Stimulated activated CD8-positive, alpha-beta memory T cell treated with anti-CD3 and anti-CD28 coated beads, Interleukin-12 subunit alpha, Interleukin-12 subunit beta, amount 100 ng/mL, for 24 hours (primary cell): ENCODE measurements around the gene ZNF282.

Source experiments
- DNase-seq: peaks from one replicate; pipeline ENCODE4 v3.0.0-alpha.2; 2020; ENCODE audit errors: extremely low read depth

ZNF282 gene

GRCh38 chr7:149195180-149196150, at the start of gene ZNF282:
Gene ZNF282 (plus strand): TSS chr7:149195546. CDS start chr7:149195590, 44 bp downstream.
- DNase-seq = peak; percentile 50

DNA sequence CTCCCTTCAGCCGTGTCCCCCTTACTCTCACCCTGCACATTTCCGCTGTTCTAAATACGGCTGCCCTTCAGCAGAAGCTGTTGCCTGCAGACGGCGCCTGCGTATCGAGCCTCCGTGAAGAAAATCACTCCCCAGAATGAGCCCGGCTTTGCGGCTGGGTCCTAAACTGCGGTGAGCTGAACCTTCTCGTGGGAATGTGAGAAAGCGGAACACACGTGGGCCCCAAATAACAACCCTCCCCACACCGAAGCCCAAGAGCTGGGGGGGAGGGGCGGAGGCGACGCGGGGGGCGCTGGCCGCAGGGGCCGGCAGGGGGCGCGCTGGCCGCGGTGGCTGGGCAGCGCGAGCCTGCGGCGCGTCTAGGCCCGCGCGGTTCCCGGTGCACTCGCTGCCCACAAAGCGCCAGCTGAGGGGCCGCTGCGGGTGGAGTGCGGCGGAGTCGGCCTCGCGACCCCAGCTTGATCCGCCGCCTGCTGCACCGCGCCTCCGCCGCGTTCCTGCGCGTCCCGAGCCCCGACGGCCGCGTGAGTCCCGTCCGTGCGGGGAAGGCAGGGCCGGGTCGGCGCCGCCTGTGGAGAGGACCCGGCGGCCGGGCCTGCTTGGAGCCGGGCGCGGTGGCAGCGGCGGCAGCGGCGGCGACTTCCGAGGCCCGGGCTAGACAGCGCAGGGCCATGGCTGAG, 48.1 kb upstream of the ZNF282 start, which contains the start of gene ZNF398:
TSS of gene ZNF398 (plus strand) at position 382 of the 680 bp plus-strand sequence. CDS start at position 672, 290 bp downstream.
- DNase-seq = peak; percentile 50

GRCh38 chr7:149147752-149148653, 47.3 kb upstream of the ZNF282 start:
- peak; percentile 27 for DNase-seq

DNA sequence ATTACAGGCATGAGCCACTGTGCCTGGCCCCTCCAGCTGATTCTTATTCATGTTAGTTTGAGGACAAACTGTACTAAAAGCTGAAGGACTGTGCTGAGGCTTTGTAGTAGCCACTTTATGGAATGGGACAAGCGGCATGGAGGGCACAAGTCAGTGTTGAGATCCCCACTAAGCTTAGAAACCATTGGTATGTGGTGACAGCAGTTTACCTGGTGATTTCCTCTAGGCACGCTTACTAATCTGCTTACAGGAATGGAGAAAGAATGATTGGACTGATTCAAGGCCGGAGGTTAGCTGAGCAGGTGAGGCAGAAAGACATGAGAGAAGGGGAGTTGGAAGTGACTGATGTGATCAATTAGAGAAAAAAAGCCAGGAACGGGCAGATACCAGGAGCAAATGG, 44.4 kb upstream of the ZNF282 start:
- DNase-seq = no peak

DNA sequence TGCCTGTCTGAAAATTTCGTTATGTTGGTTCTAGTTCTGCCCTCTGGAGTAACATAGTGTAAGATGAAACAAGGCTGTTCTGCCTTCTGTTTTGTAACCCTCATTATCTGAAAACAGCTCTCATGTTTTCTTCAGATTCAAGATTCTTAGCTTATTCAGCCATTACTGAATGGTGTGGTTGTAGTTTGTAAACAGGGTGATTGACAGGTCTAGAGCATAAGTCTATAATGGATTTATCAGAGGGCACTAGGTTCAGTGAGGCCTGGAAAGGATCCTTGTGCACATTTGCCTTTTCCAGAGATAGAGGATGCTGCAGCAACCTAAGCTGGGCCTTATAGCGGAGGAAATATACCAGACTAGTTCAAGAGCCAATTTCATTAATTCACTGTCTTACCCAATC, 42.0 kb upstream of the ZNF282 start:
- DNase-seq = no peak

- DNase-seq = no peak
Observed at GRCh38 chr7:149154056-149154455, 41.3 kb upstream of the ZNF282 start.

DNA sequence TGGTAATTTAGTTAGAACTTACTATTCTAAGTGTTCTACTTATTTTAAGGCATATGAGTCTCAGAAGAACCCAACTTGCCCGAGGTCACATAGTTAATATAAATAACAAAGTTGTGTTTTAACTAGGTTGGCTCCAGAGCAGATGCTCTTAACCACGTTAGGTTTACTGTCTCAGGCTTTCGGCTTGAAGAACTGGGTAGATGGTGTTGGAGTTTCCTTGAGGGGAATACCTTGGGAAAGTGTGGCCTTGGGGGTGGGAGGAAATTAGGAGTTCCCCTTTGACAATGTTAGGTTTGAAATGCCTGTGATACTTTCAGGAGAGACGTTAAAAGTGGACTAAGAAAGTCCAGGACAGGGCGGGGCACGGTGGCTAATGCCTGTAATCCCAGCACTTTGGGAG, 38.4 kb upstream of the ZNF282 start:
- DNase-seq = no peak

DNA sequence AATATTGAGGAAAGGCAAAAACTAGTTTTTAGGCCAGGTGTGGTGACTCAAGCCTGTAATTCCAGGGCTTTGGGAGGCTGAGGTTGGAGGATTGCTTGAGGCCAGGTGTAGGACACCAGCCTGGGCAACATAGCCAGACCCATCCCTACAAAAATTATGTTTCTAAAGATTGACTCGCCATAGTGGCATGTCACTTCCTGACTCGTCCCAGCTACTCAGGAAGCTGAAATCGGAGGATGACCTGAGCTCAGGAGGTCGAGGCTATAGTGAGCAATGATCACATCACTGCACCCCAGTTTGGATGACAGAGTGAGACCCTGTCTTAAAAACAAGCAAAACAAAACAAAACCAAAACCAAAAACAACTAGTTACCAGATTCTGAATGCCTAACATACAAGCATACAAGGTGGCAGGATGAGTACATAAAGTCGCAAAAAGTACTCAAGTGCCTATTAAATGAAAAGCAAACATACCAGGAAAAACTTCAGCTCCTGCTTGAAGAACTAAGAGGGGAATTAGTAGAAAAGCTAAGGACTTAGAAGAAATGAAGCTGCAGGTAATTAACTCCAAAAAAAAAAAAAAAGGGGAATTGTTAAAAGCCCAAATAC, 34.0 kb upstream of the ZNF282 start:
- no peak for DNase-seq

DNA sequence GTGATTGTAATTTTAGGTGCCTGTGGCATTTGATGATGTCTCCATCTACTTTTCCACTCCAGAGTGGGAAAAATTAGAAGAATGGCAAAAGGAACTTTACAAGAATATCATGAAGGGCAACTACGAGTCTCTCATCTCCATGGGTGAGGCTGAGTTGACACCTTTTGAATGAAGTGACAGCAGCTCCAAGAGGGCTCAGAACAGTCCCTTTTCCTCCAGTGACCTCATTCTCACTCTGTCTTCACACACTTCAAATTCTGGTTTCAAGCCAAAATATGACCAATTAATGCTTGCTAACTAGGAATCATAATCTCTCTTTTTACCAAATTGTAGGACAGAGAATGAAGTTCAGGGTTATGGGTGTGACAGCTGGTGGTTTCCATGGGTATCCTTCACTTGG, 29.2 kb upstream of the ZNF282 start:
- DNase-seq = no peak

GRCh38 chr7:149166630-149167352, 28.6 kb upstream of the ZNF282 start:
- no peak for DNase-seq

GRCh38 chr7:149171892-149172533, 23.3 kb upstream of the ZNF282 start:
- no peak for DNase-seq

GRCh38 chr7:149172534-149172920, 22.8 kb upstream of the ZNF282 start:
- DNase-seq = no peak

DNA sequence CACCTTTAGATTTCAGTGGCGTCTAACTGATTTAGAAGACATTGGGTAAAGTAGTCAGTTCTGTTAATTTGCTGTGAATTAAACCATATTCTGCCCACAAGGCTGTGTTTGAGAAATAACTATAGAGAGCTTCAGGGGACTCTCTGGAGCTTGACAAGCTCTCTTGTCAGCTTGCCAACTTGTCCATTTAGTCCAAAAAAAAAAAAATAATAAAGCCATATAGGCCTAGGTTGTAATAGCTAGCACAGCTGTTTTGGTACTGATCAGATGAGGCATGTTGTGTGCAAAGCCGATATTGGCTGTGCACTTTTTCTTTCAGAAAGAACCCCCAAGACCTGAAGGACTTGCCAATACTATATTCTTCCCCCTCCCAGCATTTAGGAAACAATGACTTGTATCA, 20.2 kb upstream of the ZNF282 start:
- no peak for DNase-seq

DNA sequence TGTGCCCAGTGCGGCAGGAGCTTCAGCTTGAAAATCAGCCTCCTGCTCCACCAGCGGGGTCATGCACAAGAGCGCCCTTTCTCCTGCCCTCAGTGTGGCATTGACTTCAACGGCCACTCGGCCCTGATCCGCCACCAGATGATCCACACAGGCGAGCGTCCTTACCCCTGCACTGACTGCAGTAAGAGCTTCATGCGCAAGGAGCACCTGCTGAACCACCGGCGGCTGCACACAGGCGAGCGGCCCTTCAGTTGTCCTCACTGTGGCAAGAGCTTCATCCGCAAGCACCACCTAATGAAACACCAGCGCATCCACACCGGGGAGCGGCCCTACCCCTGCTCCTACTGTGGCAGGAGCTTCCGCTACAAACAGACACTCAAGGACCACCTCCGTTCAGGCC, 16.1 kb upstream of the ZNF282 start:
- DNase-seq = no peak

DNA sequence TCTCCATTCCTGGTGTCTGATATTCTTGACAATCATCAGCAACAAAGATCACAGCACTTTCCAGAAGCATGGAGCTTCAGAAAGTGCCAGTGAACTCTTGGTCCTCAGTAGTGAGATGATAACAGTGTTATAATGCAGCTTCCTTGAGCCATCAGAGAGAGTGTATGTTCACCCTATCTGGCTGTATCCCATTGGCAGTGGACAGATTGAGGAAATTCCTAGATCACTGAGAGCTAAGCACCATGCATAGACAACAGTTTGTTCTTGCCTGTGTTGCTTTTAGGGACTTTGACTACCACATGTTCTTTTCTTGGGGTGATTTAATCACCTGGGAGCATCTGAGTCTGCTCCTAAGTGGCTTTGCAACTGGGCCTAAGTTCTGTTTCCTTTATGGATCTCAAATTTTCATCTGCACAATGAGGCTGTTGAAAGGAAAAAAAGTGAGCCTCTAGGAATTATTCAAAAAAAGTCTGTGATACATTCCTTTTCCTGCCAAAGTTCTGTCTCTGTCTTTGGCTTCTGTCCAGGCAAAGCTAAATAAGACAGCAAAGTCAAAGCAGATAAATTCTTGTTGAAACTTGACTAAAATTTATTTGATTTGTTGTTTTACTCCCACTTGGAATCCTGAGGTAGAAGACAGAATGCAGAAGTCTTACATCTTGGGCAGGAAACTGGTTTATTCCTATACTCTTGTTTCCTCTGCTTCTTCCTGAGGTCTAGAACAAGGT, 14.5 kb upstream of the ZNF282 start:
- DNase-seq = no peak

DNA sequence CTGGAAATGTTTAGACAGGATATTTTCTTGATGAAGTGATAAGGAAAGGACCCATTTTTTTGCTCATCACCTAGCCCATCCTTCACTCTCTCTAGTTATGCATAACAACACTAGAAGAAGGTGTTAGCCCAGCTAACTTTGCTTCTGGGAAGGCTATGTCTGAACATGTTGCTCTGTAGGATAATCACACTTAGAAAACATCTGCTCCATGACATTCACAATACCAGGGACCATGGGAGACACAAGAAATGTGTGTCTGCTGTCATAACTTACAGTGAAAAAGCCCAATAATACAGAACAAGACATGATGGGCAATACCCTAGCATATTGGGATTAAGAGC, 13.9 kb upstream of the ZNF282 start:
- no peak for DNase-seq

GRCh38 chr7:149184274-149184673, 11.1 kb upstream of the ZNF282 start:
- no peak for DNase-seq

DNA sequence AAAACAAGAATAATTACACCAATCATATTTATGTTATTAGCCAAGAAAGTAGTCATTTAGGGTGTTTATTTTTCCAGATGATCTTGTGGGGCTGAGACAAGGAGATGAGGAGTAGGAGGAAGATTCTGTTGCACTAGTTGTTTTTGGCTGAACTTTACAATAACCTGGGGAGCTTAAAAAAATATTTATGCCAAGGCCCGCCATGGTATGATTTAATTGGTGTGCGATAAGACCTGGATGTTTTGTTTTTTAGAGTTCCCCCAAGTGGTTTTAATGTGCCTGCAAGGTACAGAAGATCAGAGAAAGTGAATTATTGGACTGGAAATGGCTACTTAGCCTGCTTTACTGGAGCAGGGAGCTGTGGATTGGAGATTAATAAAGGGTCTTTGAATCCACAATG, 7.1 kb upstream of the ZNF282 start:
- no peak for DNase-seq

- no peak for DNase-seq
Observed at GRCh38 chr7:149188637-149189259, 6.6 kb upstream of the ZNF282 start.
